Head of caudate nucleus (tissue), 42 donors: ENCODE measurements around the gene SLX4IP.
"Not testable (repeated sequence)": the region's sequence is repeated elsewhere in the genome, so short reads cannot be mapped to it uniquely, and the experiment has no call there.

Source experiments
- DNase-seq, 42 donors: peaks; one replicate each; pipeline versions ENCODE4 v3.0.0 to v3.0.0-alpha.2; 2020 to 2021; ENCODE audit warnings: mixed read lengths in 7 of 42
- intact Hi-C: fragments of 100-400 bp; cut with DNase I; formaldehyde crosslinking; loops from one replicate; pipeline ENCODE4 v1.15.0; 2022

Gene SLX4IP

GRCh38 chr20:10434832-10435812 is at the start of gene SLX4IP:
SLX4IP (plus strand) TSS chr20:10435305; CDS start chr20:10458205, 22,900 bp downstream.
- DNase-seq: peak; percentile 80 to 97 (median 93)
- intact Hi-C loops: loop anchor here (5.0 kb wide), 2 partner anchors 218 to 458 kb away; partner anchors contain the start of gene SNAP25

- intact Hi-C loops: no loop called here
- no peak for DNase-seq
These were observed 49.1 kb upstream of the SLX4IP start for GRCh38 chr20:10385850-10386544.

- DNase-seq: no peak
- intact Hi-C loops: no loop called here
These were observed 47.4 kb upstream of the SLX4IP start for GRCh38 chr20:10387686-10388085.

GRCh38 chr20:10388597-10388996 is 46.5 kb upstream of the SLX4IP start:
- intact Hi-C loops: no loop called here
- no peak for DNase-seq

- intact Hi-C loops: no loop called here
- no peak for DNase-seq
These were observed 44.4 kb upstream of the SLX4IP start for GRCh38 chr20:10390709-10391108.

DNA sequence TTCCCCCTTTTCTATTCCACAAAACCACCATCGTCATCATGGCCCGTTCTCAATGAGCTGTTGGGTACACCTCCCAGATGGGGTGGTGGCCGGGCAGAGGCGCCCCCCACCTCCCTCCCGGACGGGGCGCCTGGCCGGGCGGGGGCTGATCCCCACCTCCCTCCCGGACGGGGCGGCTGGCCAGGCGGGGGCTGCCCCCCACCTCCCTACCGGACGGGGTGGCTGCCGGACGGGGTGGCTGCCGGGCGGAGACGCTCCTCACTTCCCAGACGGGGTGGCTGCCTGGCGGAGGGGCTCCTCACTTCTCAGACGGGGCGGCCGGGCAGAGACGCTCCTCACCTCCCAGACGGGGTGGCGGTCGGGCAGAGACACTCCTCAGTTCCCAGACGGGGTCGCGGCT is 40.4 kb upstream of the SLX4IP start:
- DNase-seq, intact Hi-C loops: not testable (repeated sequence)

DNA sequence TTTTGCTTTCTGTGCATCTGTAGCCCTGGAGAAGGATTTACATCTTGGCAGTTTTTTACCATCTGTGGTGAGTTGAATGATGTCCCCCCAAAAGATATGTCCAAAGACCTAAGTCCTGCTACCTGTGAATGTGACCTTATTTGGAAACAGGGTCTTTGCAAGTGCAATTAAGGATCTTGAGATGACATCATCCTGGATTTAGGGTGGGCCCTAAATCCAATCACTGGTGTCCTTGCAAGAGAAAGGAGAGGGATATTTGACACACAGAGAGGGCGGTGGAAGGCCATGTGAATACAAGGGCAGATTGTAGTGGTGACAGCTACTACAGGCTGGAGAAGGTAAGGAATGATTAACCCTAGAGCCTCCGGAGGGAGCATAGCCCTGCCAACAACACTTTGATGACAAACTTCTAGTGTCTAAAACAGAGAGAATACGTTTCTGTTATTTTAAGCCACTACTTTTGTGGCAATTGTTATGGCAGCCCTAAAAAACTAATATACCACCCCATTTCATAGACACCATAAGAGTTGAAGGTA is 36.2 kb upstream of the SLX4IP start:
- intact Hi-C loops: no loop called here
- no peak for DNase-seq

DNA sequence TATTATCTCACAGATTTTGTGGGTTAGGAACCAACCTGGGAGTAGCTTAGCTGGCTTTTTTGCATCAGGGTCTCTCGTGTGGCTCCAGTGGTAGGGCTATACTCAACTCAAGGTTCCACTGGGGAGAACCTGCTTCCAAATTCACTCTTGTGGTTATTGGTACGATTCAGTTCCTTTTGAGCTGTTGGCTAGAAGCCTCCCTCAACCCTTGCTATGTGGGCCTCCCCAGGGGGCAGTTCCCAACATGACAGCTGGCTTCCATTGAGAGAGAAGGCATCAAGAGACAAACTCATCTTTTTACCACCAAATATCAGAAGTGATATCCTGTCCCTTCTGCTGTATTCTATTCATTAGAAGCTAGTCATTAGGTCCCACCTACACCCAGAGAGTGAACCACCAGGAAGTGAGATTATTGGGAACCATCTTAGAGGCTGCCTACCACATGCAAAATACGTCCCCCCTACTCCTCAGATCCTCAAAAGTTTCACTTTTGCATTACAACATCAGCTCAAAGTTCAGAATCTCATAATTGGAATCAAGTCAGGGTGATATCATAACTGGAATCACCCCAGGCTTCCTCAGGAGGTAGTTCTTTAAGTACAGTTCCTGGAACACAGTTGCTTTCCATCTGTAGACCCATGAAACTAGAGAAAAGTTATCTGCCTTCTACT is 32.0 kb upstream of the SLX4IP start:
- DNase-seq: no peak
- intact Hi-C loops: no loop called here

GRCh38 chr20:10404023-10404628 is 31.0 kb upstream of the SLX4IP start:
- DNase-seq: no peak
- intact Hi-C loops: no loop called here

DNA sequence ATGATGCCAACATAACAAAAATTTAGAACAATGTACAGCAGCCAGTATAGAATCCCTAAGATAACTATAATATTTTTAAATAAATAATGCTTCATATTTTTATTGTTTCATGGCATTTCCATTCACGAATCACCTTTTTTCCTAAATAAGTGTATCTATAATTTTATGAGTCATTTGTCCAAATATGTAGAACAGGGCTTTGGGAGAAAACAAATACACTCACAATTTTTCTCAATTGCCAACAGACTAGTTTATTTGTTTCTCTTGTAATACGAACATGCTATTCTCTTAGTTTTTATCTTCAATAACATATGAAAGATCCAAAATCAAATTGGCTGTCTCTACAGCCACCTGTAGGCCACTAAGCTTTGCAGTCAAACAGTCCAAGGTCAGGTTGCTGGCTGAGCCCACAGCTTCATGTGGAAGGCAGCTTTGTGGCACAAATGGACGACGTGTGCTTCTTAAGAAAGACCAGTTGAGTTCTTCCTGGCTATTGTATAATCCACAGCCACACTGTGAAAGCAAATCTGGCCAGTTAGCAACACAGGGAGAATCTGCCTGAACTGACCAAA is 30.1 kb upstream of the SLX4IP start:
- no peak for DNase-seq
- intact Hi-C loops: no loop called here

GRCh38 chr20:10408108-10408813 is 26.8 kb upstream of the SLX4IP start:
- peak in 6 of 42 donors; percentile 17 to 57 (median 35) for DNase-seq
- intact Hi-C loops: no loop called here

DNA sequence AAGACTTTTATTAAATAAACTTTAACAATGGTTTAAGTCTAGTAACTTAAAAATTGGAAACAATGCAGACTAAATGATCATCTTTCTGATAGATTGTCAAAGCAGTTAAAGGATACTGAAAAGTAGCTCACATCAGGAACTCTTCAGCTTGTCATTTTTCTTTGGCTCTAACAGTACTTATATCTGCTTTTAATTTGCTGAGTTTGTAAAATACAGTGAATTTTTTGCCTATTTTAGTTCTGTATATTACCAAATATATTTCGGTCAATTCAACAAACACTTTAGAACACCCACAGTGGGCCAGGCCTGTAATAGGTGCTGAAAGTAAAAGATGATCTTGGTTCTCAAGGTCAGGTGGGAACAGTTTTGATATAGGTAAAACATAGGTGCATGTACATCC is 23.4 kb upstream of the SLX4IP start:
- DNase-seq: no peak
- intact Hi-C loops: no loop called here

DNA sequence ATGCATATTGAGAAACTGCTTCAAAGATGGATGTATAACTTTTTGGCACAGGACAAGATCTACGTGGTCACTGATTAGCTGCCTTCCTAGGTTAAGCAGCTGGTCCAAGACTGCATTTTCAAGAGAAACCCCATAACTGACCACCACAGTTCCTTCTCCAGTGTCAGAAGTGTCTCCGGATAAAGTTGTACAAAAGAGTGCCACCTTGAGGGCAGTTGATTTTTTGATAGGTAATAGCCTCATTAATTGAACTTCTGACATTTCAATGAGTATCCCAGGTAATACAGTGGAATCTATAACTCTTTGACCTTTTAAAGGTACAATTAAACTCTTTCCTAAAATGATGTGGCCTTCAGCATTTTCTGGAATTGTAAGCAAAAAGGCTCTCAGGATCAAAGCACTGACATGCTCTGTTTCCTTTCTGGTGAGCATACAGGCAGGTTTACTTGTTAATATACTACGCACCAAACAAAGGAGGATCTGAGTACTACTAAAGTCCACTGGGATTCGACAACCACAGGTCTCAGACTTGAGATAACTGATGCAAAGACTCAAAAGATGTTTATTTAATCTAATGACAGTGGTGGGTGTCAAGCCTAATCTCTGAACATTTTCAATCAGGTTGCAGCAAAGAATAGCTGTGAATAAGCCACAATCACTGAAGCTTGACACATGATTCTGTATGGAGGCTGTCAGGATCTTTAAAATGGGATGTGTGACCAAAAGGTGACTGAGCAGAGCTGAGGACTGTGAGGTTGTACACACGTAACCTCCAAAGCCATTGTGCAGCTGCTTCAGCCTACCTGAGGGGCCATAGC is 22.3 kb upstream of the SLX4IP start:
- DNase-seq: no peak
- intact Hi-C loops: no loop called here

DNA sequence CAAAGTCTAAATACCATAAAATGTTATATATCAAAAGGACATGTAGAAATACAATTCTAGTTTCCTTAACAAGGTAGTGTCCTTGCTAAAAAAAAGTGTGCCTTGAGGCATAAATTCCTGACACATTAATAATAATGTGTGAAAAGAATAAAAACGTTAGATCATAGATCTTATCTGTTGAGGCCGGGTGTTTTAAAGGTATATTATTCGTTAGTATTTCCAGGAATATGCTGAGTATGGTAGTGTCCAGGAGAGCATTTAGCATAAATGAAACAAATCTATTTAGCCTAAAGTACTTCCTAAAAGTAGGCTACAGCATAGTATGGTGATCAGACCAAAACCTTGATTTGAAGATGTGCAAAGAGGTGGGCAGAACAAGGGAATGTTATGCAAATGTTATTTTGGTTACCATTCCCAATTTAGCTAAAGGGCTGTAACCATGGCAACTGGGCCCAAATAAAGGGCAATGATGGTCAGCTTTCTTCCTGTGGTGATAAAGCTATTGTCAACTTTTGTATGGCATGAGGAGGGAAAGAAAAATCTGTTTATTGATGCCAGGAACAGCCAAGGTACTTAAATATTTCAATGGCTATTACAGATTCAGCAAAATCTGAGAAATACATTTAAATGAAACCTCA is 20.0 kb upstream of the SLX4IP start:
- intact Hi-C loops: no loop called here
- no peak for DNase-seq

DNA sequence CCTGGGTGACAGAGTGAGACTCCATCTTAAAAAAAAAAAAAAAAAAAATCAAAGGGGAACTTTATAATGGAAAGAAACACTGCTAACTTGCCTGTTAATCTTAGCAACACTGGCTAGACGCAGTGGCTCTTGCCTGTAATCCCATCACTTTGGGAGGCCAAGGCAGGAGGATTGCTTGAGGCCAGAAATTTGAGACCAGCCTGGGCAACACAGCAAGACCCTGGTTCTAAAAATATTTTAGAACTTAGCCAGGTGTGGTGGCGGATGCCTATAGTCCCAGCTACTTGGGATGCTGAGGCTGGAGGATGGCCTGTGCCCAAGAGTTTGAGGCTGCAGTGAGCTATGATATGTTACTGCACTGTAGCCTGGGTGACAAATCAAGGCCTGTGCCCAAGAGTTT is 17.9 kb upstream of the SLX4IP start:
- DNase-seq, intact Hi-C loops: not testable (repeated sequence)

GRCh38 chr20:10419550-10420133 is 15.5 kb upstream of the SLX4IP start:
- peak in 14 of 42 donors; percentile 16 to 74 (median 40) for DNase-seq
- intact Hi-C loops: no loop called here
